GM12878 (cell line): ENCODE measurements around the gene SCYGR2. TPM values are rescaled to one million over a fixed set of nuclear protein-coding genes. Genes with fewer than 3 reads are reported as not detected.

Source experiments
- ATAC-seq: fragments of 200-7000 bp; cut with Tn5 transposase; 3 replicates; pipeline ENCODE4 v1.9.1; 2020; ENCODE audit warnings: mild to moderate bottlenecking, moderate library complexity
- BruUV-seq: library from RNA; stranded (reverse); fragments of 400-500 nt; replicated peaks from 2 replicates; lab custom pipeline; 2021; lab: Mats Ljungman, UMichigan
- CTCF ChIA-PET: fragments of 300-600 bp; sonication (Branson Sonifier 250); formaldehyde crosslinking; extraction: SDS; loops from one replicate; lab custom pipeline; 2021; ENCODE audit warnings: inconsistent platforms; lab: Yijun Ruan, JAX
- POLR2A ChIA-PET: fragments of 350-600 bp; formaldehyde crosslinking; extraction: SDS; loops from one replicate; lab custom pipeline; 2021; ENCODE audit warnings: inconsistent platforms; lab: Charles Lee
- RAD21 ChIA-PET: fragments of 300-600 bp; sonication (Branson Sonifier 250); formaldehyde crosslinking; loops from one replicate; lab custom pipeline; 2023; ENCODE audit warnings: antibody characterized with exemption; ENCODE audit not compliant: unreplicated experiment; lab: Charles Lee
- SMC1A ChIA-PET: fragments of 300-600 bp; sonication (Branson Sonifier 250); formaldehyde crosslinking; loops from one replicate; lab custom pipeline; 2023; ENCODE audit not compliant: unreplicated experiment, uncharacterized antibody; lab: Charles Lee
- DNase-seq: peaks from one replicate; pipeline ENCODE4 v3.0.0-alpha.2; 2011; ENCODE audit warnings: low read depth, low spot score
- FAIRE-seq: peaks from 3 replicates; lab custom pipeline; 2011; peaks lifted over from hg19 to GRCh38; lab: Jason Lieb, UNC
- H2AFZ ChIP-seq: 2 replicates; pipeline ENCODE4 v1.6.0; 2011; ENCODE audit warnings: low read depth, low read length, control low read depth; ENCODE audit not compliant: control insufficient read depth
- H3K27ac ChIP-seq: 2 replicates; pipeline ENCODE4 v1.5.1; 2011; ENCODE audit warnings: control low read depth; ENCODE audit not compliant: control insufficient read depth, insufficient read depth
- H3K27me3 ChIP-seq, 2 experiments: replicated peaks in 1 of 2; 2 replicates each; pipeline versions ENCODE4 v1.6.0 to v1.6.1; 2011; ENCODE audit warnings: low read length in 1 of 2; ENCODE audit not compliant: control insufficient read depth in 2 of 2, insufficient read depth in 2 of 2
- H3K36me3 ChIP-seq, 2 experiments: 2 replicates each; pipeline ENCODE4 v1.5.1; 2011; ENCODE audit warnings: low read length in 1 of 2; ENCODE audit not compliant: control insufficient read depth in 2 of 2, insufficient read depth in 2 of 2
- H3K4me1 ChIP-seq: 2 replicates; pipeline ENCODE4 v1.6.1; 2011; ENCODE audit warnings: mild to moderate bottlenecking, low read length, moderate library complexity, mixed read lengths; ENCODE audit not compliant: control insufficient read depth, insufficient read depth
- H3K4me2 ChIP-seq: 2 replicates; pipeline ENCODE4 v1.6.0; 2011; ENCODE audit warnings: control low read depth; ENCODE audit not compliant: control insufficient read depth, insufficient read depth
- H3K4me3 ChIP-seq: fragments of 200-600 bp; sonication (generic); 2 replicates; pipeline ENCODE4 v1.5.1; 2016
- H3K79me2 ChIP-seq: 2 replicates; pipeline ENCODE4 v1.6.0; 2011; ENCODE audit warnings: low read length; ENCODE audit not compliant: control insufficient read depth, insufficient read depth
- H3K9ac ChIP-seq: 2 replicates; pipeline ENCODE4 v1.8.0; 2011; ENCODE audit warnings: low read length, control low read depth, mixed read lengths; ENCODE audit not compliant: control insufficient read depth, insufficient read depth
- H3K9me3 ChIP-seq: replicated peaks from 3 replicates; pipeline ENCODE4 v1.5.1; 2011; ENCODE audit warnings: mild to moderate bottlenecking, low read length; ENCODE audit not compliant: control insufficient read depth, insufficient read depth
- H4K20me1 ChIP-seq: 2 replicates; pipeline ENCODE4 v1.6.0; 2011; ENCODE audit not compliant: control insufficient read depth, insufficient read depth
- CBX5 ChIP-seq: sonication (generic); IDR thresholded peaks from 2 replicates; pipeline ENCODE4 v1.6.1; 2016; ENCODE audit warnings: low read depth, moderate library complexity, mild to moderate bottlenecking, inconsistent platforms
- CHD2 ChIP-seq: IDR thresholded peaks from 2 replicates; pipeline ENCODE4 v1.6.1; 2011; ENCODE audit warnings: low read depth, low read length, improper control_type of control experiment, borderline replicate concordance
- CREB1 ChIP-seq: IDR thresholded peaks from 2 replicates; pipeline ENCODE4 v1.6.1; 2012; ENCODE audit warnings: low read depth, mild to moderate bottlenecking, inconsistent platforms
- ELK1 ChIP-seq: IDR thresholded peaks from 2 replicates; pipeline ENCODE4 v1.6.1; 2012; ENCODE audit warnings: low read depth, low read length, improper control_type of control experiment
- GABPA ChIP-seq: IDR thresholded peaks from 2 replicates; pipeline ENCODE4 v1.6.1; 2014; ENCODE audit warnings: antibody characterized with exemption, low read depth, mild to moderate bottlenecking, inconsistent platforms
- KAT2A ChIP-seq: conservative IDR thresholded peaks from 2 replicates; pipeline ENCODE4 v1.6.1; 2011; ENCODE audit warnings: low read depth, low read length; ENCODE audit not compliant: control insufficient read depth
- NBN ChIP-seq: fragments of 450-650 bp; IDR thresholded peaks from 2 replicates; pipeline ENCODE4 v1.6.1; 2016
- PML ChIP-seq: IDR thresholded peaks from 2 replicates; pipeline ENCODE4 v1.6.1; 2012; ENCODE audit warnings: low read length, inconsistent platforms
- RBBP5 ChIP-seq: fragments of 200-600 bp; sonication (generic); conservative IDR thresholded peaks from 2 replicates; pipeline ENCODE4 v1.6.1; 2016
- SIX5 ChIP-seq: IDR thresholded peaks from 2 replicates; pipeline ENCODE4 v1.6.1; 2011; ENCODE audit warnings: mild to moderate bottlenecking, low read depth, low read length, moderate library complexity; ENCODE audit not compliant: severe bottlenecking
- SUZ12 ChIP-seq: fragments of 200-600 bp; sonication (generic); IDR thresholded peaks from one replicate; pipeline ENCODE4 v1.6.1; 2018; ENCODE audit warnings: antibody characterized with exemption, mild to moderate bottlenecking; ENCODE audit not compliant: unreplicated experiment
- TAF1 ChIP-seq: IDR thresholded peaks from 2 replicates; pipeline ENCODE4 v1.6.1; 2011; ENCODE audit warnings: mild to moderate bottlenecking, low read depth, low read length, borderline replicate concordance
- YY1 ChIP-seq: IDR thresholded peaks from 2 replicates; pipeline ENCODE4 v1.6.1; 2011; ENCODE audit warnings: low read depth, mild to moderate bottlenecking, low read length
- ZNF592 ChIP-seq: fragments of 450-650 bp; IDR thresholded peaks from 2 replicates; pipeline ENCODE4 v1.6.1; 2017; ENCODE audit warnings: mild to moderate bottlenecking, moderate library complexity
- ZNF622 ChIP-seq: fragments of 450-650 bp; IDR thresholded peaks from 2 replicates; pipeline ENCODE4 v1.6.1; 2017; ENCODE audit warnings: mild to moderate bottlenecking, inconsistent platforms
- ZSCAN29 ChIP-seq: fragments of 450-650 bp; IDR thresholded peaks from 2 replicates; pipeline ENCODE4 v1.6.1; 2017; ENCODE audit warnings: mild to moderate bottlenecking, moderate library complexity
- WGBS: methylation state at CpG from one replicate; pipeline ENCODE4 v1.1.6; 2016; ENCODE audit warnings: low lambda C conversion rate; ENCODE audit not compliant: insufficient replicate concordance, insufficient coverage; ENCODE audit errors: missing lambda C conversion rate; 5-methylcytosine and 5-hydroxymethylcytosine counted together
- in situ Hi-C: fragments of 300-500 bp; cut with MboI; formaldehyde crosslinking; loops from 9 replicates; pipeline ENCODE4 v1.14.3; 2018; ENCODE audit warnings: mixed read lengths
- intact Hi-C: fragments of 100-400 bp; cut with micrococcal nuclease; formaldehyde crosslinking; loops from one replicate; pipeline ENCODE4 v1.14.2; 2022; ENCODE audit not compliant: unreplicated experiment
- polyA plus RNA-seq, 11 experiments: library from polyadenylated mRNA; depleted of rRNA in 4 of 11; unstranded in 6 of 11; stranded (reverse) in 5 of 11; fragments of >200 nt; fragmentation: Nextera tagmentation in 4 of 11; fragmentation: Illumina TruSeq in 1 of 11; extraction: Ambion mirVana in 4 of 11; extraction: Trizol in 1 of 11; gene quantifications; 1 replicate in 1 of 11; 2 replicates in 10 of 11; pipeline versions ENCODE4 v1.2.1 to v1.2.3, GENCODE V29; 2011 to 2016; ENCODE audit warnings: inconsistent platforms in 2 of 11, missing spikeins in 2 of 11, low read depth in 1 of 11
- total RNA-seq, 4 experiments: library from RNA; depleted of rRNA in 3 of 4; stranded (reverse); fragments of >200 nt in 3 of 4; fragmentation: Illumina TruSeq in 1 of 4; extraction: Trizol in 1 of 4; gene quantifications; 2 replicates each; pipeline versions ENCODE4 v1.2.1 to v1.2.3, GENCODE V29; 2013 to 2021
- TF ChIP-seq, protein P1 (sequence below): fragments of 450-650 bp; IDR thresholded peaks from 2 replicates; pipeline ENCODE4 v1.6.1; 2018; ENCODE audit warnings: borderline replicate concordance, mild to moderate bottlenecking; ENCODE audit not compliant: partially characterized antibody

The SCYGR2 gene
- total and polyA plus RNA-seq, 10 of the 15 experiments (the other 5 are each of a cell fraction or from before 2014, with no cell fraction given), result not detected

DNA sequence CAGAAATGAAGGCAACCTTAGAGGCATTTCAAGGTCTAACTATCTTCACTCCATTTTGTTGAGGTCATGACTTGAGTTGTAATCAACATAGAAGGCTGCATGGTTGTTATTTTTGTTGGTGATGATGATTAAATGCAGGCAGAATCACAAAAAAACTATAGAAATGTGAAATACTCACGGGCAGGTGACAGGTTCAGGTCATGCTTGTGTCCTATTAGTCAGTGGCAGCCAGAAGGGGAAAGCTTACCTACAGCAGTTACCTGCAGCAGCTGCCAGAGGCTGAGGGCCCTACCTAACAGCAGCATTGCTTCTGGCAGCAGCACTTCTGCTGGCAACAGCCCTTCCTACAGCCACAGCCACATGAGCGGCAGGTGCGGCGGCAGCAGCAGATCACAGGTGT, 15.6 kb downstream of the SCYGR2 start:
- in situ Hi-C loops (no loop called here), intact Hi-C loops (no loop called here)
- no peaks in the 10 kb centered on the region for H3K36me3 ChIP-seq
- no peaks in the 10 kb centered on the region for H3K9me3 ChIP-seq
- H3K4me1 ChIP-seq, result peaks cover 3% of the 10 kb centered on the region; the same call in 1 of the 2 replicates
- ChIA-PET RAD21 (no interaction called here), SMC1A (no interaction called here), CTCF (interaction anchor here (1.2 kb wide), 2 partner anchors 44 to 208 kb away, joined by 3 read pairs; no protein-coding TSS in a partner anchor), POLR2A (no interaction called here)
- DNase-seq, result no peak
- no peak overlapping the region for H2AFZ ChIP-seq
- no peak for ATAC-seq
- no peaks in the 10 kb centered on the region for H3K79me2 ChIP-seq
- H3K4me3 ChIP-seq, result no peak overlapping the region
- no TSS peak for BruUV-seq
- H3K4me2 ChIP-seq, result no peak overlapping the region
- H3K27ac ChIP-seq, result no peak overlapping the region
- no peak for TF ChIP-seq SUZ12
- no peak for TF ChIP-seq NBN
- TF ChIP-seq, protein P1, sequence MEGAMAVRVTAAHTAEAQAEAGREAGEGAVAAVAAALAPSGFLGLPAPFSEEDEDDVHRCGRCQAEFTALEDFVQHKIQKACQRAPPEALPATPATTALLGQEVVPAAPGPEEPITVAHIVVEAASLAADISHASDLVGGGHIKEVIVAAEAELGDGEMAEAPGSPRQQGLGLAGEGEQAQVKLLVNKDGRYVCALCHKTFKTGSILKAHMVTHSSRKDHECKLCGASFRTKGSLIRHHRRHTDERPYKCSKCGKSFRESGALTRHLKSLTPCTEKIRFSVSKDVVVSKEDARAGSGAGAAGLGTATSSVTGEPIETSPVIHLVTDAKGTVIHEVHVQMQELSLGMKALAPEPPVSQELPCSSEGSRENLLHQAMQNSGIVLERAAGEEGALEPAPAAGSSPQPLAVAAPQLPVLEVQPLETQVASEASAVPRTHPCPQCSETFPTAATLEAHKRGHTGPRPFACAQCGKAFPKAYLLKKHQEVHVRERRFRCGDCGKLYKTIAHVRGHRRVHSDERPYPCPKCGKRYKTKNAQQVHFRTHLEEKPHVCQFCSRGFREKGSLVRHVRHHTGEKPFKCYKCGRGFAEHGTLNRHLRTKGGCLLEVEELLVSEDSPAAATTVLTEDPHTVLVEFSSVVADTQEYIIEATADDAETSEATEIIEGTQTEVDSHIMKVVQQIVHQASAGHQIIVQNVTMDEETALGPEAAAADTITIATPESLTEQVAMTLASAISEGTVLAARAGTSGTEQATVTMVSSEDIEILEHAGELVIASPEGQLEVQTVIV, result no peak
- TF ChIP-seq KAT2A, result no peak
- no peak for TF ChIP-seq ZNF592
- TF ChIP-seq ZSCAN29, result no peak
- TF ChIP-seq ELK1, result no peak
- no peak for TF ChIP-seq RBBP5
- no peak for TF ChIP-seq CBX5
- TF ChIP-seq GABPA, result no peak
- TF ChIP-seq ZNF622, result no peak
- TF ChIP-seq TAF1, result no peak
- no peak for TF ChIP-seq PML
- TF ChIP-seq CREB1, result no peak
- no peak for TF ChIP-seq CHD2
- no peak for TF ChIP-seq SIX5
- TF ChIP-seq YY1, result no peak
- FAIRE-seq, result no peak
- no peaks in the 10 kb centered on the region for H4K20me1 ChIP-seq
- H3K9ac ChIP-seq, result no peak overlapping the region
- 86% methylated on average over 4 of the region's 4 CpGs for WGBS
- no peaks in the 10 kb centered on the region for H3K27me3 ChIP-seq
